Mesothelial cell of epicardium (in vitro differentiated cells): ENCODE results near the gene CXCL1. TPM values are rescaled to one million over a fixed set of nuclear protein-coding genes. Genes with fewer than 3 reads are reported as not detected.
"Not testable (repeated sequence)": the region's sequence is repeated elsewhere in the genome, so short reads cannot be mapped to it uniquely, and the experiment has no call there.

Experiments used
- DNase-seq, 2 experiments: peaks; one replicate each; pipeline ENCODE4 v3.0.0; 2021; ENCODE audit warnings: low spot score in 2 of 2; ENCODE audit not compliant: unreplicated experiment in 2 of 2
- H3K27ac Mint-ChIP-seq: 2 replicates; pipeline ENCODE4 v1.8.0; 2021; ENCODE audit warnings: mixed read lengths
- H3K27me3 Mint-ChIP-seq: 2 replicates; pipeline ENCODE4 v1.8.0; 2021; ENCODE audit warnings: low read depth, mixed read lengths
- H3K36me3 Mint-ChIP-seq: 2 replicates; pipeline ENCODE4 v1.8.0; 2021; ENCODE audit warnings: mixed read lengths
- H3K4me1 Mint-ChIP-seq: 2 replicates; pipeline ENCODE4 v1.8.0; 2021; ENCODE audit warnings: mixed read lengths
- H3K4me3 Mint-ChIP-seq: 2 replicates; pipeline ENCODE4 v1.8.0; 2021; ENCODE audit warnings: mild to moderate bottlenecking, moderate library complexity, mixed read lengths
- H3K9me3 Mint-ChIP-seq: 2 replicates; pipeline ENCODE4 v1.8.0; 2021; ENCODE audit warnings: mixed read lengths
- CTCF ChIP-seq: fragments of 200-600 bp; sonication (generic); IDR thresholded peaks from one replicate; pipeline ENCODE4 v1.5.0; 2021; ENCODE audit warnings: antibody characterized with exemption; ENCODE audit not compliant: unreplicated experiment
- total RNA-seq: library from RNA; stranded (reverse); gene quantifications from 3 replicates; pipeline ENCODE4 v1.2.1, GENCODE V29; 2021

CXCL1 gene
- total RNA-seq, 1 donor from 2014 or later, result 0.74 TPM

GRCh38 chr4:73894001-73894400 lies 24.8 kb downstream of the CXCL1 start:
- H3K36me3 Mint-ChIP-seq, result no peaks in the 10 kb centered on the region
- H3K4me1 Mint-ChIP-seq, result peaks cover 7% of the 10 kb centered on the region
- no peak for TF ChIP-seq CTCF
- H3K9me3 Mint-ChIP-seq, result no peaks in the 10 kb centered on the region
- peaks cover 11% of the 10 kb centered on the region for H3K27me3 Mint-ChIP-seq
- no peak overlapping the region for H3K4me3 Mint-ChIP-seq
- no peak for DNase-seq
- H3K27ac Mint-ChIP-seq, result no peak overlapping the region

GRCh38 chr4:73895201-73896175 lies 26.3 kb downstream of the CXCL1 start:
- peaks cover 7% of the 10 kb centered on the region for H3K4me1 Mint-ChIP-seq
- H3K4me3 Mint-ChIP-seq, result no peak overlapping the region
- no peak for DNase-seq
- no peaks in the 10 kb centered on the region for H3K36me3 Mint-ChIP-seq
- H3K9me3 Mint-ChIP-seq, result no peaks in the 10 kb centered on the region
- H3K27ac Mint-ChIP-seq, result no peak overlapping the region
- no peak for TF ChIP-seq CTCF
- H3K27me3 Mint-ChIP-seq, result peaks cover 9% of the 10 kb centered on the region

GRCh38 chr4:73896416-73896815 lies 27.2 kb downstream of the CXCL1 start:
- no peak for DNase-seq
- peaks cover 7% of the 10 kb centered on the region for H3K4me1 Mint-ChIP-seq
- no peaks in the 10 kb centered on the region for H3K36me3 Mint-ChIP-seq
- TF ChIP-seq CTCF, result no peak
- H3K27ac Mint-ChIP-seq, result no peak overlapping the region
- H3K9me3 Mint-ChIP-seq, result no peaks in the 10 kb centered on the region
- H3K4me3 Mint-ChIP-seq, result no peak overlapping the region
- peaks cover 13% of the 10 kb centered on the region for H3K27me3 Mint-ChIP-seq

GRCh38 chr4:73897380-73898136 lies 28.4 kb downstream of the CXCL1 start:
- TF ChIP-seq CTCF, result no peak
- Mint-ChIP-seq H3K9me3 (no peaks in the 10 kb centered on the region), H3K36me3 (no peaks in the 10 kb centered on the region), H3K27ac (no peak overlapping the region), H3K4me1 (peaks cover 2% of the 10 kb centered on the region), H3K27me3 (peaks cover 13% of the 10 kb centered on the region), H3K4me3 (no peak overlapping the region)
- DNase-seq, result no peak

- H3K4me3 Mint-ChIP-seq, H3K9me3 Mint-ChIP-seq, H3K27ac Mint-ChIP-seq, H3K27me3 Mint-ChIP-seq, DNase-seq, H3K36me3 Mint-ChIP-seq, H3K4me1 Mint-ChIP-seq: not testable (repeated sequence)
Observed at GRCh38 chr4:73899338-73899737, 30.1 kb downstream of the CXCL1 start.

GRCh38 chr4:73901031-73901430 lies 31.8 kb downstream of the CXCL1 start:
- Mint-ChIP-seq H3K9me3 (no peaks in the 10 kb centered on the region), H3K27me3 (peaks cover 9% of the 10 kb centered on the region), H3K4me3 (no peak overlapping the region), H3K27ac (no peak overlapping the region), H3K4me1 (no peaks in the 10 kb centered on the region), H3K36me3 (no peaks in the 10 kb centered on the region)
- no peak for DNase-seq
- TF ChIP-seq CTCF, result no peak
